MCF 10A (cell line): ENCODE data around the gene PCA3. TPM values are rescaled to one million over a fixed set of nuclear protein-coding genes. Genes with fewer than 3 reads are reported as not detected.
A peak's percentile ranks its signal among the peaks of the same experiment; 100 is the strongest.

Experiments
- BruUV-seq: library from RNA; stranded (reverse); fragments of 400-500 nt; replicated peaks from 2 replicates; lab custom pipeline; 2021; lab: Mats Ljungman, UMichigan
- CTCF ChIA-PET: fragments of 300-600 bp; sonication (Branson Sonifier 250); formaldehyde crosslinking; extraction: SDS; loops from one replicate; lab custom pipeline; 2021; ENCODE audit warnings: antibody characterized with exemption, inconsistent platforms; lab: Yijun Ruan, JAX
- POLR2A ChIA-PET: fragments of 300-600, 350-650 bp; sonication (Branson Sonifier 250); formaldehyde crosslinking; extraction: SDS; loops from one replicate; lab custom pipeline; 2020; ENCODE audit warnings: antibody characterized with exemption, inconsistent platforms; lab: Yijun Ruan, JAX
- DNase-seq: peaks from one replicate; pipeline ENCODE4 v3.0.0-alpha.2; 2018; ENCODE audit not compliant: unreplicated experiment
- H3K27ac Mint-ChIP-seq: one replicate; pipeline ENCODE4 v1.8.0; 2022; ENCODE audit warnings: mild to moderate bottlenecking, low read depth, mixed read lengths; ENCODE audit not compliant: unreplicated experiment
- H3K27me3 Mint-ChIP-seq: one replicate; pipeline ENCODE4 v1.8.0; 2022; ENCODE audit warnings: mixed read lengths; ENCODE audit not compliant: insufficient read depth, unreplicated experiment
- H3K36me3 Mint-ChIP-seq: one replicate; pipeline ENCODE4 v1.8.0; 2022; ENCODE audit warnings: mild to moderate bottlenecking, moderate library complexity, mixed read lengths; ENCODE audit not compliant: insufficient read depth, unreplicated experiment
- H3K4me1 Mint-ChIP-seq: one replicate; pipeline ENCODE4 v1.8.0; 2022; ENCODE audit warnings: mixed read lengths; ENCODE audit not compliant: insufficient read depth, unreplicated experiment
- H3K4me3 Mint-ChIP-seq: one replicate; pipeline ENCODE4 v1.8.0; 2022; ENCODE audit warnings: mild to moderate bottlenecking, moderate library complexity, mixed read lengths; ENCODE audit not compliant: unreplicated experiment
- H3K9me3 Mint-ChIP-seq: one replicate; pipeline ENCODE4 v1.8.0; 2022; ENCODE audit warnings: mixed read lengths; ENCODE audit not compliant: unreplicated experiment
- intact Hi-C: fragments of 100-400 bp; cut with micrococcal nuclease; formaldehyde crosslinking; loops from 2 replicates; pipeline ENCODE4 v1.14.1; 2022
- total RNA-seq: library from RNA; stranded (reverse); gene quantifications from 2 replicates; pipeline ENCODE4 v1.2.3, GENCODE V29; 2022
- TF ChIP-seq, protein P1 (sequence below): fragments of 200-600 bp; IDR thresholded peaks from one replicate; pipeline ENCODE4 v1.8.0; 2022; ENCODE audit warnings: antibody characterized with exemption, mild to moderate bottlenecking; ENCODE audit not compliant: unreplicated experiment

Gene PCA3
- total RNA-seq, 1 experiment from 2014 or later = not detected

DNA sequence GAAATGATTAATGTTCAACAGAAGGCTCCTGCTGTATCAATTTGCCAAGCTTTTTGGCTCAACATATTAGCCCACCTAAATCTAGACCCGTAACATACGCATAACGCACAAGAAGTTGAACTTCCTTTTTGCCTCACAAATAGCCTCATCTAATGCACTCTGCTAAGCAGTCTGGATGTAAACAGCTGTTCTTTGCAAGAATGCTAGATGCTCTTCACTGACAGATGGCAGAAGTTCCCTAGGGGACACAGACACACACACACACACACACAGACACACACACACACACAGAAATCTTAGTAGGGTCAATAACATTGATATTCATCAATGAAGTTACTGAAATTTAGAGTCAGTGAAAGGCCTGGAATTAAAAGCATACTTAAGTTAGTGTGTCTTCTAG is 13.2 kb upstream of the PCA3 start:
- ChIA-PET POLR2A (no interaction called here), CTCF (interaction anchor here (0.6 to 1.0 kb wide), 2 partner anchors 47 to 349 kb away, joined by 3 read pairs; no protein-coding TSS in a partner anchor)
- TF ChIP-seq, protein P1, sequence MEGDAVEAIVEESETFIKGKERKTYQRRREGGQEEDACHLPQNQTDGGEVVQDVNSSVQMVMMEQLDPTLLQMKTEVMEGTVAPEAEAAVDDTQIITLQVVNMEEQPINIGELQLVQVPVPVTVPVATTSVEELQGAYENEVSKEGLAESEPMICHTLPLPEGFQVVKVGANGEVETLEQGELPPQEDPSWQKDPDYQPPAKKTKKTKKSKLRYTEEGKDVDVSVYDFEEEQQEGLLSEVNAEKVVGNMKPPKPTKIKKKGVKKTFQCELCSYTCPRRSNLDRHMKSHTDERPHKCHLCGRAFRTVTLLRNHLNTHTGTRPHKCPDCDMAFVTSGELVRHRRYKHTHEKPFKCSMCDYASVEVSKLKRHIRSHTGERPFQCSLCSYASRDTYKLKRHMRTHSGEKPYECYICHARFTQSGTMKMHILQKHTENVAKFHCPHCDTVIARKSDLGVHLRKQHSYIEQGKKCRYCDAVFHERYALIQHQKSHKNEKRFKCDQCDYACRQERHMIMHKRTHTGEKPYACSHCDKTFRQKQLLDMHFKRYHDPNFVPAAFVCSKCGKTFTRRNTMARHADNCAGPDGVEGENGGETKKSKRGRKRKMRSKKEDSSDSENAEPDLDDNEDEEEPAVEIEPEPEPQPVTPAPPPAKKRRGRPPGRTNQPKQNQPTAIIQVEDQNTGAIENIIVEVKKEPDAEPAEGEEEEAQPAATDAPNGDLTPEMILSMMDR = no peak
- no TSS peak for BruUV-seq
- H3K27ac Mint-ChIP-seq = no peak overlapping the region
- no peaks in the 10 kb centered on the region for H3K36me3 Mint-ChIP-seq
- H3K4me1 Mint-ChIP-seq = peaks cover 1% of the 10 kb centered on the region
- no peaks in the 10 kb centered on the region for H3K9me3 Mint-ChIP-seq
- H3K27me3 Mint-ChIP-seq = peaks cover 16% of the 10 kb centered on the region
- no peak overlapping the region for H3K4me3 Mint-ChIP-seq
- no peak for DNase-seq
- intact Hi-C loops = no loop called here

DNA sequence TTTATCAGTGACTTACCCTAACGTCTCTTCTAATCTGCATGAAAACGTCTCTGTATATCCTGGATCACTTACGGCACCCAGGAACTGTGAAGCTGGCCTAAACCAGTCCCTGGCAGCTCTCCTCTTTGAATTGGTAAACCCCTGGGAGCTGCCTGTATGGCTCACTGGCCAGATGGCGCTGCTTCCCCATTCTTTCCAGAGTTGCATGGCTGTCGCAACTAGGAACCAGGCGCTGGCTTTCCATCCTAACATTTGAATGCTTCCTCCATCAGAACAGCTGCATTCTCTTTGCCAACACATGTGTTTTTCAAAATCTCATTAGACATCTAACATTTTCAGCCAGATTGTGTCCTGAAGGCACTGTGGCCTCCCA is 8.0 kb upstream of the PCA3 start:
- peaks cover 13% of the 10 kb centered on the region for H3K4me1 Mint-ChIP-seq
- H3K4me3 Mint-ChIP-seq = no peak overlapping the region
- H3K36me3 Mint-ChIP-seq = no peaks in the 10 kb centered on the region
- TF ChIP-seq, protein P1 = no peak
- no TSS peak for BruUV-seq
- H3K27ac Mint-ChIP-seq = no peak overlapping the region
- no peaks in the 10 kb centered on the region for H3K9me3 Mint-ChIP-seq
- ChIA-PET POLR2A (no interaction called here), CTCF (interaction anchor here (0.9 to 1.2 kb wide), 3 partner anchors 12 to 393 kb away, joined by 3 to 5 read pairs (median 3); no protein-coding TSS in a partner anchor)
- peak; percentile 48 for DNase-seq
- H3K27me3 Mint-ChIP-seq = no peaks in the 10 kb centered on the region
- intact Hi-C loops = no loop called here

DNA sequence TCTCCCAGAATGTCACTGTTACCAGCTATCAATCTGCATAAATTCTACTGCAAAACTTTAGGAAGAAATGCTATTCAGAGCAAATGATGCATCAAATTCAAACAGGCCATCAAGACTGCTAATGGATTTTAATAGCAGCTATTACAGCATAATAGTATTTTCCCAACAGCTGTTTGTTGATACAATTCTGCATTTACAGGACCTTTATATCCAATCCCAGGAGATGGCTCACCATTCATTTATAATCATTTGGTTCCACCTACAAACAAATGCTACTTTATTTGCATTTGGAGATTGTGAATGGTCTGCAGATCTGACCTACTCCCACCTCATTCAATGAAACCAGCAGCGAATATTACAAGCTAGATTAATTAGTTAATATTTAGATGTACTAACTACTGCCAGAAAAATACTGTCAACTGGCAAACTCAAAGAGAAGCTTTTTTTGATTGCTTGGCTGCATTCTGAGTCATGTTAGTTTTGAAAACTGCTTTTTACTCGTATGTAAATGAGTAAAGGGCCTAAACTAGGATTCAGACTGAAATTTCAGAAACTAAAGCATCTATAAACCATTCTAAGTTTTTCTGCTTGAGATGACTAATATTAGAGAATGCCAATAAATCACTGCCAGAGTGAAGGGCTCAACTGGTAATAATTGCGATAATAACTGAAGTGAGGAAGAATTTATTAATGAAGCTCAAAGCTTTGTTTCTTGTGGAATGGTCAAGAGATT is 7.1 kb upstream of the PCA3 start:
- no peak overlapping the region for H3K4me3 Mint-ChIP-seq
- H3K9me3 Mint-ChIP-seq = no peaks in the 10 kb centered on the region
- peaks cover 13% of the 10 kb centered on the region for H3K4me1 Mint-ChIP-seq
- no peaks in the 10 kb centered on the region for H3K36me3 Mint-ChIP-seq
- H3K27me3 Mint-ChIP-seq = no peaks in the 10 kb centered on the region
- DNase-seq = no peak
- BruUV-seq = no TSS peak
- CTCF ChIA-PET = interaction anchor here (0.9 to 1.5 kb wide), 4 partner anchors 13 to 392 kb away, joined by 3 to 4 read pairs (median 3); no protein-coding TSS in a partner anchor
- TF ChIP-seq, protein P1 = no peak
- intact Hi-C loops = no loop called here
- POLR2A ChIA-PET = no interaction called here
- H3K27ac Mint-ChIP-seq = no peak overlapping the region

DNA sequence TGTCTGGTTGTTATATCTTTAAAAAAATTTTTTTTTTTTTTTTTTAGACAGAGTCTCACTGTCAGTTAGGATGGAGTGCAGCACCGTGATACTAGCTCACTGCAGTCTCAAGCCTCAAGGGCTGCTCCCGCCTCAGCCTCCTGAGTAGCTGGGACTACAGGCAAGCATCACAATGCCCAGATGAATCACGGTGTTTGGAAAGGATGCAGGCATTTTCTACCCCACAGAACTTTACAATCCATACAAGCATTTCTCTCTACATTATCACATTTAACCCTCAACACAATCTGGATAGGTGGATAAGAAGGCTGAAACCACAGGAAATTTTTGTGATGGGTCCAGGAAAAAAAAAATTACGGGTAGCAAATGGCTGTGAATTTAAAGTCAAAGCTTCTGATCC is 5.8 kb upstream of the PCA3 start:
- Mint-ChIP-seq H3K27ac (no peak overlapping the region), H3K27me3 (no peaks in the 10 kb centered on the region), H3K4me1 (peaks cover 13% of the 10 kb centered on the region), H3K4me3 (no peak overlapping the region), H3K36me3 (no peaks in the 10 kb centered on the region), H3K9me3 (no peaks in the 10 kb centered on the region)
- ChIA-PET POLR2A (interaction anchor here (0.6 kb wide), 1 partner anchor 44 kb away, joined by 3 read pairs; no protein-coding TSS in a partner anchor), CTCF (interaction anchor here (0.8 to 1.5 kb wide), 2 partner anchors 53 to 409 kb away, joined by 3 to 4 read pairs; no protein-coding TSS in a partner anchor)
- intact Hi-C loops = no loop called here
- no TSS peak for BruUV-seq
- DNase-seq = no peak
- TF ChIP-seq, protein P1 = no peak
